ENCODE measurements around the gene COPZ2. TPM values are rescaled to one million over a fixed set of nuclear protein-coding genes. Genes with fewer than 3 reads are reported as not detected.

COPZ2 gene
- total and polyA plus RNA-seq, 11 donors = 13.2 to 64.3 (median 48.2) TPM

GRCh38 chr17:47995241-47995935 is 42.2 kb downstream of the COPZ2 start:
- no peak overlapping the region for H3K27ac ChIP-seq
- no peak for DNase-seq
- H3K4me1 ChIP-seq = peaks cover 0 to 20% (median 0%) of the 10 kb centered on the region in 12 donors
- intact Hi-C loops (cut with DNase I) = no loop called here
- 69 to 78% (median 71%) methylated on average over 13 of the region's 13 CpGs for WGBS, 4 donors
- no peak for ATAC-seq
- no peak for TF ChIP-seq CTCF (IDR thresholded peaks at IDR 0.05)
- TF ChIP-seq POLR2A (IDR thresholded peaks at IDR 0.05) = no peak
- no peaks in the 10 kb centered on the region for H3K36me3 ChIP-seq
- H3K9me3 ChIP-seq = no peaks in the 10 kb centered on the region
- H3K27me3 ChIP-seq = no peaks in the 10 kb centered on the region
- no peak overlapping the region for H3K4me3 ChIP-seq

GRCh38 chr17:47994724-47995123 is 42.9 kb downstream of the COPZ2 start:
- intact Hi-C loops (cut with DNase I) = no loop called here
- 86 to 95% (median 95%) methylated on average over 3 to 4 of the region's 4 CpGs for WGBS, 4 donors
- Histone ChIP-seq H3K4me1 (peaks cover 0 to 20% (median 0%) of the 10 kb centered on the region in 12 donors), H3K27ac (no peak overlapping the region), H3K9me3 (no peaks in the 10 kb centered on the region), H3K27me3 (no peaks in the 10 kb centered on the region), H3K4me3 (no peak overlapping the region), H3K36me3 (no peaks in the 10 kb centered on the region)
- ATAC-seq (no peak), DNase-seq (no peak)
- TF ChIP-seq CTCF (IDR thresholded peaks at IDR 0.05) = no peak
- TF ChIP-seq POLR2A (IDR thresholded peaks at IDR 0.05) = no peak

DNA sequence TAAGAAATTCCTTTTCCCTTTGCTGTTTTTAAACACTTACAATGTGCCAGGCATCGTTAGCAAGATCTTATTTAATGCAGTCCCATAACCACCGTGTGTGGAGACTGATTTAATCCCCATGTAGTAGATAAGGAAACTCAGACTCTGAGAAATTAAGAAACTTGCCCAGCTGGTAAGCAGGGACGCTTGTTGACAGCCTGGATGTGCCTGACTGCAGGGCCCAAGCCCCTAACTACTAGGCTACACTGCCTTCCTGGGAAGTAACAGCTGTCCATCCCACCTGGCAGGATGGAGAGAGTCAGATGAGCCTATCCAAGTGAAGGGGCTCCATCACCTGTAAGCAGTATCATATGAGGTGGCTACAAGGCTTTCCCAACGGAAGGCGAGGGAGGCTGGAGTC is 43.6 kb downstream of the COPZ2 start:
- intact Hi-C loops (cut with DNase I) = no loop called here
- peaks cover 0 to 20% (median 0%) of the 10 kb centered on the region in 12 donors for H3K4me1 ChIP-seq
- no peaks in the 10 kb centered on the region for H3K27me3 ChIP-seq
- no peak overlapping the region for H3K4me3 ChIP-seq
- no peak overlapping the region for H3K27ac ChIP-seq
- TF ChIP-seq POLR2A (IDR thresholded peaks at IDR 0.05) (no peak), CTCF (IDR thresholded peaks at IDR 0.05) (no peak)
- no peak for DNase-seq
- H3K36me3 ChIP-seq = no peaks in the 10 kb centered on the region
- no peaks in the 10 kb centered on the region for H3K9me3 ChIP-seq
- ATAC-seq = no peak
- WGBS, 4 donors = 79 to 86% (median 84%) methylated on average over 5 of the region's 5 CpGs

- intact Hi-C loops (cut with DNase I) = no loop called here
- WGBS, 4 donors = 51 to 64% (median 61%) methylated on average over 8 to 9 of the region's 9 CpGs
- Histone ChIP-seq H3K4me1 (peaks cover 0 to 20% (median 0%) of the 10 kb centered on the region in 12 donors), H3K36me3 (no peaks in the 10 kb centered on the region), H3K4me3 (no peak overlapping the region), H3K27ac (no peak overlapping the region), H3K27me3 (no peaks in the 10 kb centered on the region), H3K9me3 (no peaks in the 10 kb centered on the region)
- no peak for TF ChIP-seq POLR2A (IDR thresholded peaks at IDR 0.05)
- no peak for TF ChIP-seq CTCF (IDR thresholded peaks at IDR 0.05)
- no peak for DNase-seq
- peak in 1 of 4 donors; percentile 36 for ATAC-seq
Observed at GRCh38 chr17:47993031-47993564, 44.5 kb downstream of the COPZ2 start.
